Measurements from ENCODE around the gene RAI1.
"Not testable (repeated sequence)": the region's sequence is repeated elsewhere in the genome, so short reads cannot be mapped to it uniquely, and the experiment has no call there.

Gene RAI1

GRCh38 chr17:17666111-17666714 lies 15.0 kb upstream of the RAI1 start:
- no peak for DNase-seq

DNA sequence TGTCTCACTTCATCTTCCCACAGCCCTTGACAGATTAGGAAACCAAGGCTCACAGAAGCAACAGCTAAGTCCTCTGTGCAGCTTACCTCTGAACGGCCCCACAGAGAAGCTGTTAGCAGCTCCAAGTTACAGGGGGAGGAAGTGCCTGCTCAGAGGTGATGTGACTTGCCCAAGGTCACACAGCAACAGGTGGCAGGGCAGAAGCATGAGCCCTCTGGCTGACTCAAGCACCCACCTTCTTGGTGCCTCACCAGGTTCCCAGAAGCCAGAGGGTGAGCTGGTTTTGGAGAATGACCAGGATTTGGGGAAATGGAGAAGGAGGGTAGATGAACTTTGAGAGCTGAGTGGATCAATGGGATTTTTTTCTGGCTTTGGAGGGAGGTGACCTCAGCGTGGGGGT lies 14.0 kb upstream of the RAI1 start:
- no peak for DNase-seq

DNA sequence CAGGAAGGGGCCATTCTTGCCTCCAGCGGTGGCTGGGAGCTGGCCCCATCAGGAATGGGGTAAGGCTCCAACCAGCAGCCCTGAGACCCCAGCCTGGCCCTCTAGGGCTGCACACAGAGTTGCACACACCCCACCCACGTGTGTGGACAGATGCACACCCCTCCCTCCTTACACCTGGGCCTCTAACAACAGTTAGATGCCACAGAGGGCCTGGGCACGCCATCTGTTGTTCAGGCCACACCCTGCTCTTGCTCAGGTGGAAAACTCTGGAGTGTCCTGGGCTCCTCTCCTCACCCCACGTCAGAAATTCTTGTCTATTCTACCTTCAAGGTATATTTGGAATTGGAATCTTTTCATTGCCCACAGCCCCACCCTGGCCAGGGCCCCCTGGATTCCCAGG lies 13.3 kb upstream of the RAI1 start:
- DNase-seq, result no peak

- DNase-seq, result no peak
These were observed 12.9 kb upstream of the RAI1 start for GRCh38 chr17:17668358-17668757.

- DNase-seq, result no peak
These were observed 12.3 kb upstream of the RAI1 start for GRCh38 chr17:17668775-17669579.

GRCh38 chr17:17669580-17670235 lies 11.6 kb upstream of the RAI1 start:
- DNase-seq, result peak; percentile 70

DNA sequence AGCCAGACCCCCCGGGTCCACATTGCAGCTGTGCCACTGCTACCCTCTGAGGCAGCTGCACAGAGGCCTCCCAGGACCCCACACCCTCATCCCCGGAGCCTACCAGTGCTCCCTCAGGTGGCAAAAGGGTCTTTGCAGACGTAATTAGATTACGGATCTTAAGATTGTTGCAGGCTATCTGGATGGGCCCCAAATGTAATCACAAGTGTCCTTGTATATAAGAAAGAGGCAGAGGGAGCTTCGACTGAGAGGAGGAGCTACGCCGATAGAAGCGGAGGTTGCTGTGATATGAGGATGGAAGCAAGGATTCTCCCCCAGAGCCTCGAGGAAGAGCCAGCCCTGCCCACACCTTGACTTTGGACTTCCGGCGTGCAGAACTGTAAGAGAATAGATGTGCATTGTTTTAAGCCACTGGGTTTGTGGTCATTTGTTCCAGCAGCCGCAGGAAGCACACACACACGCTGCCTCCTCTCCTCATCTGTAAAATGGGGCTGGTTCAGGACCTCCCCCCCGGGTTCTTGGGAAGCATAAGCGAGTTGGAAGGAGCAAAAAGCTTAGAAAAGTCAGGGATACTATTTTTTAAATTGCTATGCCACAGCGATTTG lies 10.5 kb upstream of the RAI1 start:
- DNase-seq, result no peak

- DNase-seq, result no peak
These were observed 9.7 kb upstream of the RAI1 start for GRCh38 chr17:17671369-17672129.

DNA sequence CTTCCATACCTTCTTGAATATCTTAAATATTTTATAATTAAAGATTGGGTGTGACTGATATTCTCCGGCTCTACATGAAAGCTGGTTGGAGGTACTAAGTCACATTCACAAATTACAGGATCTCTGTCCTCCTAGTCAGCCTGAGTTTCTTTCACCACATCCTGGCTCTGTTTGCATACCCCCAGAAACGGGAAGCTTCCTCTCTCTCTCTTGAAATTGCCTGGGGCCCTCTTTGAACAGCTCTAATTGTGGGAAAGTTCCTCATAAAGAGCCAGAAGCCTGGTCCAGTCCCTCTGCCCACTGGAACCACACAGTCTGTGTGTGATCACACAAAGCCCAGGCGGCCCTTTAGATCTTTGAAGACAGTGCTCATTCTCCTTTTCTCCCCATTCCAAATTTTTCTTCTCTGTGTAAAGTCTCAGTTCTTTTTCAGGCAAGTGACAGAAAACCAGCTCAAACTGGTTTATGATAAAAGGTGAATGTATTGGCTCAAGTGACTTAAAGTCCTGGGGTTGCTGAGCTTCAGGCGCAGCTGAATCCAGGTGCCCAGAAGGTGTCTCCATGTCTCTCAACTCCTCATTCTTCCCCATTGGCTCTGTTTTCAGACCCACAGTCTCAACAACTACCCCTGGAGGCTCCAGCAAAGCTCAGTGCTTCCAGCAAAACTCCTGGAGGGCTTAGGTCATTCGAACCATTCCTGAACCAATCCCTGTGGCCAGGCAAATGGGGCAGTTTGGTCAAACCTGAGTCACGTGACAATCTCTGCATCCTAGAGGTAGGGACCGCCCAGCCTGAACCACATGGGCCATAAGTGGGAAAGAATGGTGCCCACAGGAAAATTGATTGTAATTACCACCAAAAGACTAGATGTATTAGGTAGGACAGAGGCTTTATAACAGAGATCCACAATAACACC lies 8.5 kb upstream of the RAI1 start:
- DNase-seq, result no peak

DNA sequence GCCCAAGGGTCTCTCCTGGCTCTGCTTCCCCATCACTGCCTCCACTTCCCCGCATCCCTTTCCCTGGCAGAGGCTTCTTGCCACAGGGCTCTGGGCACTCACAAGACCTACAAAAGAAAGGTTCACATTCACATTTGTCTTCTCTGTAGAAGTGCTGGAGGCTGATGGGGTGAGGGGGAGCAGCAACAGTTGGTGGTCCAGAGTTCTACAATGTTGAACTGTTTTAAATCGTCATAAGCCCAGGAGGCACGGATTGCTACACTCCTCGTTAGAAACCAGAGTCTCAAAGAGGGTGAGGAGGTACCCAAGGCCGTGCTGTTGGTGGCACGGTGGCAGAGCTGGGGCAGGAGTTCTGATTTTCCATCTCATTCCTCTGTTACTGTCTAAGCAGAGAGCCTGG lies 5.8 kb upstream of the RAI1 start:
- DNase-seq, result no peak

GRCh38 chr17:17675925-17676534 lies 5.2 kb upstream of the RAI1 start:
- DNase-seq, result no peak

GRCh38 chr17:17676752-17677151 lies 4.5 kb upstream of the RAI1 start:
- no peak for DNase-seq

GRCh38 chr17:17677299-17678040 lies 3.8 kb upstream of the RAI1 start:
- no peak for DNase-seq

DNA sequence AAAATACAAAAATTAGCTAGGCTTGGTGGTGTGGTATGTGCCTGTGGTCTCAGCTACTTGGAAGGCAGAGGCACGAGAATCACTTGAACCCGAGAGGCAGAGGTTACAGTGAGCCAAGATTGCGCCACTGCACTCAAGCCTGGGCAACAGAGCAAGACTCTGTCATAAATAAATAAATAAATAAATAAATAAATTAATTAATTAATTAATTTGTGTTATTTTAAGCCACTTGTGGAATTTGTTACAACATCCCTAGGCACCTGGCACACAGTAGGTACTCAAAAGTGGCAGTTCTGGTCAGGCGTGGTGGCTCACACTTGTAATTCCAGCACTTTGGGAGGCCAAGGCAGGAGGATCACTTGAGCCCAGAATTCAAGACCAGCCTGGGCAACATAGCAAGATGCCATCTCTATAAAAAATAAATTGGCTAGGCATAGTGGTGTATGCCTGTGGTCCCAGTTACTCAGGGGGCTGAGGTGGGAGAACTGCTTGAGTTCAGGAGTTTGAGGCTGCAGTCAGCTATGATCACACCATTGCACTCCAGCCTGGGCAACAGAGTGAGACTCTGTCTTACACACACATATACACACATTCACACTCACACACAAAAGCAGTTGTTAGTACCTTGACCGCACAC lies 3.1 kb upstream of the RAI1 start:
- DNase-seq, result not testable (repeated sequence)

GRCh38 chr17:17679243-17679642 lies 2.0 kb upstream of the RAI1 start:
- DNase-seq, result no peak

GRCh38 chr17:17679748-17680147 lies 1.5 kb upstream of the RAI1 start:
- DNase-seq, result no peak

DNA sequence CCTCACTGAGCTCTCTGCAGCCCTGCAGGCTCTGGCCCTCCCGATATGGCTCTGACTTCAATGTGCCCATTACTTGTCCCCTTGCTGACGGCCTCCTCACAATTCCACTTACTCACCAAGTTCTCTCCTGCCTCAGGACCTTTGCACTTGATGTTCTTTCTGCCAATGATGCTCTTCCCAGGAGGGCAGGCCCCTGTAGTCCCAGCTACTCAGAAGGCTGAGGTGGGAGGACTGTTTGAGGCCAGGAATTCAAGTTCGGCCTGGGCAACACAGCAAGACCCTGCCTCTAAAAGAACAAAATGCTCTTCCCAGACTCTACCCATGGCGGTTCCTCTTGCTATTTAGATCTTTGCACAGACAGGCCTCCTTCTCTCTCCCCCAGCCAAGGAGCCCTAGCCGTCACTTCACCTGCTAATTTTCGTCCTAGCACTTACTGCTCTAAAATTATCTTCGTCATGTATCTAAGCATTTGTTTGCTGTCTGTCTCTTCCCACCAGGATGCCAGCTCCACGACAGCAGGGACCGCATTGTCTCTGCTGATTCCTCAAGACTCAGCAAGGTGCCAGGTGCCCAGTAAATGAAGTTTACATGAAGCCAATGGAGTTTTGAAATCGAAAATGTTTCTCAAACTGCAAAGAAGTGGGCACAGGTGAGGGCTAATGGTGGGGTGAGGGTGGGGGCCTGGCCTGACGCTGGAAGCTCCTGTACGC lies 626 bp upstream of the RAI1 start:
- DNase-seq, result no peak

GRCh38 chr17:17681744-17682292 lies 560 bp downstream of the RAI1 start:
- no peak for DNase-seq

DNA sequence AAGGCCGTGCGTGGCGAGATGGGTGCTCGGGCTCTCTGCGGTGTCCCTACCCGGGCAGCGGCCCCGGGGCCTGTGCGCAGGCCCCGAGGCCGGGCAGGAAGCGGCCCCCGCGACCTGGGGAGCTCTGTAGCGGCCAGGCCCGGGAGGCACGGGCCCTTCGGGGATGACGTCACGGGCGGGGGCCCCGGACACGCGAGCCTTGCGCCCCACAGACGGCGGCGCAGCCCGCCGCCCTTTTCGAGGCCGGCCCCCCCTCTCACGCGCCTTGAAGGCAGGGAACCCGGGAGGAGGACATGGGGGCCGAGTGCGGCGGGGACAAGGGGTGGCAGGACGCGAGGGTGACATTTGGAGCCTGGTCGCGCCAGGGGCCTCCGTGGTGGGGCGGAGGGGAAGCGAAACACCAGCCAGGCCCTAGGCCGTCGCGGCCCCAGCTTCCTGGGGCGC lies 1.1 kb downstream of the RAI1 start:
- no peak for DNase-seq
